Hematopoietic multipotent progenitor cell treated with erythropoietin and hydrocortisone succinate and interleukin-3 and kit ligand, for 15 days (in vitro differentiated cells): Measurements from ENCODE around the gene PLEKHJ1.
A peak's percentile ranks its signal among the peaks of the same experiment; 100 is the strongest.
"Not testable (repeated sequence)": the region's sequence is repeated elsewhere in the genome, so short reads cannot be mapped to it uniquely, and the experiment has no call there.

ENCODE experiments used
- DNase-seq: peaks from one replicate; pipeline ENCODE4 v3.0.0-alpha.2; 2015; ENCODE audit warnings: low spot score

PLEKHJ1 gene, protein sequence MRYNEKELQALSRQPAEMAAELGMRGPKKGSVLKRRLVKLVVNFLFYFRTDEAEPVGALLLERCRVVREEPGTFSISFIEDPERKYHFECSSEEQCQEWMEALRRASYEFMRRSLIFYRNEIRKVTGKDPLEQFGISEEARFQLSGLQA

DNA sequence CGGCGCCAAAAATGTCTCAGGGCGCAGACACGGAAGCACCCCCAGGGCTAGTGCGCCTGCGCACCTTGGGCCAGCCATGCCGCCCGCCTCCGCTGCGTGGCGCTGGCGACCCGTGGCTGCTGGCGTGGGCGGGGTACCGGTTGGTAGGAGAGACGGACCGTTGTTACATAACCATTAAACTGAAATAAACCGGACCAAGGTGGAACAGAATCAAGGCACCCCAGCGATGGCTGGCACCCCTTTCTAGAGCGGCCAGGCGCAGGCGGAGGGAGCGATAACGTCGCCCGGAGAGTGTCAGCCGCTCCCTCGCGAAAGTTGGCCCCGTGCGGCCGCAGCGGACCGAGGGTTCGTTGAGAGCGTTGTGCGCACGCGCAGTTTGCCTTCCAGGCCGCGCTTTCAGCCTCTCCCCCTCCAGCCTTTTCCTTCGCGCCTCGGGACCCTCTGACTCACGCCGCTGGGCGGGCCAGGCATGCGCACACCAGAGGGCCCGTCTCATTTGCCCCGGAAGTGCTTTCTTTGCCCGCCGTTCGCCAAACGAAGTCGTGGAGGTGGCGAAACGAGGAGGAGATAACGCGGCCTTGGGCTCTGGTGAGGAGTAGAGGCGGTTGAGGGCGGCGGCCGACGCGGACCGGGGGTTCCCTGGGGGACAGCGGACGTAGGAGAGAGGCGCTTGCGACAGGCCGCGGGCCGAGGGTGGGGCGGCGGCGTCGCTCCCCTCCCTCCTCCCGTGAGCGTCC is at the start of gene PLEKHJ1, which contains the start of gene SF3A2:
TSS of gene PLEKHJ1 (minus strand) at position 16 of the 737 bp plus-strand sequence. CDS start 81 bp downstream, outside the sequence.
TSS of gene SF3A2 (plus strand) at position 511 of the 737 bp plus-strand sequence. CDS start 6,595 bp downstream, outside the sequence.
- DNase-seq = peak; percentile 97

DNA sequence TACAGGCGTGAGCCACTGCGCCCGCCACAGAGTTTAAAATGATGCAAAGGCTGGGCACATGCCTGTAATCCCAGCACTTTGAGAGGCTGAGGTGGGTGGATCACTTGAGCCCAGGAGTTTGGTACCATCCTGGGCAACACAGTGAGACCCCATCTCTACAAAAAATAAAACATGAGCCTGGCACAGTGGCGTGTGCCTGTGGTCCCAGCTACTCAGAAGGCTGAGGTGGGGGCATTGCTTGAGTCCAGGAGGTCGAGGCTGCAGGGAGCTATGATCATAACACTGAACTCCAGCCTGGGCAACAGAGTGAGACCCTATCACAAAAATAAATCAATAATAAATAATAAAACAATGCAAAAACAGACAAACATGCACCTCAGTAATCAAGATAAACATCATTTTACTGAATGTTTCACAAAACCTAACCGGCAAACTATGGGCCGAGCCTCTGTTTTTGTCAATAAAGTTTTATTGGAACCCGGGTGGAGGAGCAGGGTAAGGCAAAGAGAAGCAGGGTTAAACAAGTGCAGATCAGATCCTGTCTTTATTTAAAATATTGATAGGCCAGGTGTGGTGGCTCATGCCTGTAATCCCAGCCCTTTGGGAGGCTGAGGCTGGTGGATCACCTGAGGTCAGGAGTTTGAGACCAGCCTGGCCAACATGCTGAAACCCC is 47.8 kb upstream of the PLEKHJ1 start:
- DNase-seq = no peak

DNA sequence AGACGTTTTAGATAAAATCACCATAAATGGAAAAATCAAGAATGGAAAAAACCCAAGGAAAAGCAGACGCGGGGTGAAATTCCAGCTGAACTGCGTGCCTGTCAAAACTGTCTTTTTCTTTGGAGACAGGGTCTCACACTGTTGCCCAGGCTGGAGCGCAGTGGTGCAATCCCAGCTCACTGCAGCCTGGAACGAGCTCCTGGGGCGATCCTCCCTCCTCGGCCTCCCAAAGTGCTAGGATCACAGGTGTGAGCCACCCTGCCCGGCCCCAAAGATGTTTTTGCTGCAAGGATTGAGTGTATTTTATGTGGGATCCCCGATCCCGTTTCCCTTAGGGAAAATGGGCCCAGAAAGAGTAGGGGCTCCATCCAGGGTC is 46.7 kb upstream of the PLEKHJ1 start:
- no peak for DNase-seq

DNA sequence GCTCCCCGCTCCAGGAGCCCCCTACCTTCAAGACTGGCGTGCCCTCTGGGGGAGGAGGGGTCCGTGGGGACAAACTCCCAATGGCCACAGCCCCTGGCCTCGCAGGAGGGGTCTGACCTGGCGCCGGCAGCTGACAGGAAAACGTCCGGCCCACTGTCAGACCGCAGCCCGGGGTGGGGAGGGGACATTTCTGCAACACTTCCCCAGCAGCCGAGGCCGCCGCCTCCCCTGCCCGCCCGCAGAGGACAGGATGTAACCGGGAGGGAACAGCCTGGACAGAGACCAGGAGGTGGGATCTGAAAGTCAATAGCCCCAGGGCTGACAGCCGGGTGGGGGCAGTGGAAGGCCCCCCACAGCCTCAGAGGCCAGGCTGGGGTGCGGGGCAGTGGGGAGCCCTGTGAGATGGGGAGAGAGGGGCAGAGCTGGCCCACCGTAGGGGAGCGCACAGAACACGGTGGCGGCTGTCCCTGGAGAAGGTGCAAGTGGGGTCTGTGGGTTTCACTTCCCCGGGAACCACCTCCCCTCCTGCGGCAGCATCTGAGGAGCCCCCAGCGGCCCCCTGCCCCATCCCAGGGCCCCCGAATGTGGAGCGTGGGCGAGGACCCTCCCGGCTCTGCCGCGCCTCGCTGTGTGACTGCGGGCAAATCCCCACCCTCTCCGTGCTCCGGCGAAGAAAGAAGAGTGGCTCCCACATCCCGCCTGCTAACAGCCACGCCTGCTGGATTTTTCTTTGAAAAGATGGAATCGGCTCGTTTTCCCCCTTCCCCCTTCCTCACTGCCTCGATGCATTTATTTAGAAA is 46.1 kb upstream of the PLEKHJ1 start, which contains the start of gene PEAK3:
TSS of gene PEAK3 (minus strand) at position 114 of the 800 bp plus-strand sequence. CDS start 1,244 bp downstream, outside the sequence.
- DNase-seq = no peak

DNA sequence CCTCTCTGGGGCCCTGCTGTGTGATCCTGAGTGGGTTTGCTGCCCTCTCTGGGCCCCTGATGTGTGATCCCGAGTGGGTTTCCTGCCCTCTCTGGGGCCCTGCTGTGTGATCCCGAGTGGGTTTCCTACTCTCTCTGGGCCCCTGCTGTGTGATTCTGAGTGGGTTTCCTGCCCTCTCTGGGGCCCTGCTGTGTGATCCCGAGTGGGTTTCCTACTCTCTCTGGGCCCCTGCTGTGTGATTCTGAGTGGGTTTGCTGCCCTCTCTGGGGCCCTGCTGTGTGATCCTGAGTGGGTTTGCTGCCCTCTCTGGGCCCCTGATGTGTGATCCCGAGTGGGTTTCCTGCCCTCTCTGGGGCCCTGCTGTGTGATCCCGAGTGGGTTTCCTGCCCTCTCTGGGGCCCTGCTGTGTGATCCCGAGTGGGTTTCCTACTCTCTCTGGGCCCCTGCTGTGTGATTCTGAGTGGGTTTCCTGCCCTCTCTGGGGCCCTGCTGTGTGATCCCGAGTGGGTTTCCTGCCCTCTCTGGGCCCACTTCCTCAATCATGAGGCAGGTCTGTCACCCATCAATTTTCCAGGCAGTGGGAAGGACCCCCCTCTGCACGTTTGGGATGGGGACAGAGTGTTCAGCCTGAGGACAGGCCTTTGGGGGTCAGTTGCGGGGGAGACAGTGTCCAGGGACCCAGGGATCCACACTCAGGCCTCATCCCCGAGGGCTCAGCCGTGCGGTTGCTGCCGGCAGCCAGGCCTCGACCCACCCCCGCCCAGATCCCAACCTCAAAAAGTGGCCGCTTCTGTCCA is 45.3 kb upstream of the PLEKHJ1 start:
- not testable (repeated sequence) for DNase-seq

DNA sequence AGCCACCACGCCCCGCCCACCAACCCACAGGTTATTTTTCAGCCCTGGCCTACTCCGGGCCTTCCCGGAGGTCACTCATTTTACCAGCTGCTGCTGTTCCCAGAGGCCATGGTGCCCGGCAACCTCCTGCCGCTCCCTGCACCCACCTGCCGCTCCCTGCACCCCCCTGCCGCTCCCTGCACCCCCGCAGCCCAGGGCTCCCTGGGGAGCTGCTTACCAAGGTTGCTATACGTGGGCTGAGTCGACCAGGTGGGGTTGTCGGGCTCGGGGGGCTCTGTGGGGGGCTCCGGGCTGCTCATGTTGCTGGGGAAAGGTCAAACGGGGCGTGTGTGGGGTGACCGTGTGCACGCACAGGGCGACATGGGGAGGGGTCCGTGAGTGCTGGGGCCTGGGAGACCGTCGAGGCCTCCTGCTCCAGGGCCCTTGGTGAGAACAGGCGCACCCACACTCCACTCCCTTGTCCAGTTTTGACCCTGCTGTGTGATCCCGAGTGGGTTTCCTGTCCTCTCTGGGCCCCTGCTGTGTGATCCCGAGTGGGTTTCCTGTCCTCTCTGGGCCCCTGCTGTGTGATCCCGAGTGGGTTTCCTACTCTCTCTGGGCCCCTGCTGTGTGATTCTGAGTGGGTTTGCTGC is 44.6 kb upstream of the PLEKHJ1 start:
- no peak for DNase-seq

DNA sequence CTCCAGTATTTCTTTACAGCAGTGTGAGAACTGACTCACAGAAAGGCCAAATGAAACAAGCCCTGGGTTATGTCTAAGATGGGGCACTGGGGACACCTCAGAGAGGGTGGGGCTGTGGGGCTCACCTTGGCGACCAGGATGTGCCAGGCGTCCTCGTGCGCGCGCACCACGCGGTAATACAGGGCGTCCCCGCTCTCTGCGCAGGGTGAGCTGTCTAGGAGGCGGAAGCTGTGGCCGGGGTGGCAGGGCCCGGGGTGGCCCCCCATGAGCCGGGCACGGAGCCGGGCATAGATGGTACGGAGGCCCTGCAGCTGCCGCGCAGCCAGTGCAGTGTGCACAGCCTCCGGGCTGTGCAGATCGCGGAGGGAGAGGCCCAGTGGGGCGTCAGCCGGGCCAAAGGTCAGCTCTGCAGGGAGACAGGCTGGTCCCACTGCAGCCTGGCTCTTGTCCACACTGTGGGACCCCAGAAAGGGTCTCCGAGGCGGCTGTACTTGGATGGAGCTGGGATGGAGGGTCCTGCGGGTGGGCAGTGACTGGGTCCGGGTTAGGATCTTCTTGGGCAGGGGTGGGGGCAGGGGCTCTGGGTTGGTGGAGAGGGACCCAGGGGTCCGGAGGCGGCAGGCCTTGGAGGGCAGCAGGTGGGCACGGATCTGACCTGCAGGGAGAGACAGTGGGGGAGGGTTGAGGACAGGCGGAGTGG is 42.5 kb upstream of the PLEKHJ1 start:
- no peak for DNase-seq

DNA sequence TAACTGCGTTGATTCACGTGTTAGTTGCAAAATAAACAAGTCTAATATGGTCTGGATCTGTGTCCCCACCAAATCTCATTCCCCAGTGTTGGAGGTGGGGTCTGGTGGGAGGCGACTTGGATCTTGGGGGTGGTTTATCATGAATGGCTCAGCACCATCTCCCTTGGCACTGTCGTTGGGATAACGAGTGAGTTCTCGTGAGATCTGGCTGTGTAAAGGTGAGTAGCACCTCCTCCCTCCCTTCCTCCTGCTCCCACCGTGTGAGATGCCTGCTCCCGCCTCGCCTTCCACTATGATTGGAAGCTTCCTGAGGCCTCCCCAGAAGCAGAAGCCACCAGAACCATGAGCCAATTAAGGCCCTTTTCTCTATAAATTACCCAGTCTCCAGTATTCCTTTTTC is 41.0 kb upstream of the PLEKHJ1 start:
- no peak for DNase-seq

DNA sequence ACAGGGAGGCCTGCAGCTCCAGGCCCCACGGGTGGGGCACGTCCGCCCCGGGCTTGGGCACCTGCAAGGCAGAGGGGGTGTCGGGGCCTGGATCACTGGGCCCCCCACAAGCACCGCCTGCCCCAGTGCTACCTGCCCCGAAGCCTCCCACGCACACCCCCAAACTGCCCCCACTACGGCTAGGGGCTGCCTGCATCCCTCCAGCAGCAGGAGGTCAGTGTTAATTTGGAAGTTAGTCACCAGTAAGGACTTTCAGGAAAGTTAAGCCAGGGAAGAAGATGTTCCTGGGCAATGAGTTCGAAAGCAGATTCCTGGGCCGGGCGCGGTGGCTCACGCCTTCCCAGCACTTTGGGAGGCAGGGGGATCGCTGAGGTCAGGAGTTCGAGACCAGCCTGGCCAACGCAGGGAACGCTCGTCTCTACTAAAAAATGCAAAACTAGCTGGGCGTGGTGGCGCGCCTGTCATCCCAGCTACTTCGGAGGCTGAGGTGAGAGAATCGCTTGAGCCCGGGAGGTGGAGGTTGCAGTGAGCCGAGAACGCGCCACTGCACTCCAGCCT is 40.4 kb upstream of the PLEKHJ1 start:
- no peak for DNase-seq

DNA sequence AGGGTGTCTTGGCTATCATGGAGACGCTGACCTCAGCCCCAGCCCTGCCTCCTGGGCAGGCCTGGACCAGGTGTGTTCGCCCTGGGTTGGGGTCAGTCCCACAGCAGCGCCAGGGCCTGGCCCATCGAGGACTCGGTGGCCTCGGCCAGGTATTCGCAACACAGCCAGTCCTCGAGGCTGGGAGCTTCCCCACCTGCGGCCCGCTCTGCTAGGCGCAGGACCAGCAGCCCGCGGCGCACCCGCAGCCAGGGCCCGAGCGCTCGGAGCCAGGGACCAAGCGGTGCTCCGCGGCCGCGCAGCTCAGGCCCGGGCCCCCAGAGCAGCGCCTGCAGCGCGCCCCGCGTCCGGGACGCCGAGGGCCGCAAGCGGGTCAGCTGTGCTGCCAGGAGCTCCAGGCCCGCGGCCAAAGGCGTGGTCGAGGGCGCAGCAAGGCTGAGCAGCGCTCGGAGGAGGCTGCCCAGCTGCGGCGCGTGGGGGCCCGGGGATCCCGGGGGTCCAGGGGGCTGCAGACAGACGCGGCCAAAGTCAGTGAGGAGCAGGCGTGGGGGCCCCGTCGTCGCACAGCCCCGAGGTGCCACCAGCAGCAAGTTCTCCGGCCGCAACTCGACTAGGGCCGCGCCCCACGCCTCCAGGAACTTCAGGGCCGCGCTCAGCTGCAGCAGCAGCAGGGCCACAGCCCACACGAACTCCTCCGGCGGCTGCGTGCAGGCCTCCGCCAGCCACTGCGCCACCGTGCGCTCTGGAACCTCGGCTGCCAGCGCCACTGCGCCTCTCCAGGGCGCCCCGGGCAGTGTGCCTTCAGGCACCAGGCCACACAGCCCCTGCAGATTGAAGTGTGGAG is 39.7 kb upstream of the PLEKHJ1 start:
- no peak for DNase-seq

DNA sequence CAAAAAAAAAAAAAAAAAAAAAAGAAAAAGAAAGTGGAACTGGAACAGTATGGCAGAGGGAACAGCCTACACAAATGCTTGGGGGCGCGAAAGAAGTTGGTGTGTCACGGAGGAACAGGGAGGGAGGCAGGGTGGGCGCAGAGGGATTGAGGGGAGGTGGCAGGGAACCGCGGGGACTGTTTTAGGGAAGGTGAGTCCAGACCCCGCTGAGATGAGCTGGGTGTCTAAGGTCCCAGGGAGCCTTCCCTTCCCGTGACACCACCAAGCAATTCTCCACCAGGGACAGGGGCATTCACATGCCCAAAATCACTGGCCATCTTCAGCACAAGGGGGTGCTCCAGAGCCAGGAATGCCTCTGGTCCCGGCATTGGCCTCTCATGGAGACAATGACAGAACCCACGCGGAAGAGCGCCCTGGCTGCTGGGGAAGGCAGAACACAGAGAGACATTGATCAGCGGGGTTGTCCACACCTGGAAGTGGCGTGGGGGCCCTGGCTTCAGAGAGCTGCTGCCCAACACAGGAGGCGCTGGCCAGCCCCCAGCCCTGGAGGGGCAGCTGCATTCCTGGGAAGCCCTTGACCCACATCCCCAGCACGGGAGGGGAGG is 38.9 kb upstream of the PLEKHJ1 start:
- DNase-seq = peak; percentile 47

DNA sequence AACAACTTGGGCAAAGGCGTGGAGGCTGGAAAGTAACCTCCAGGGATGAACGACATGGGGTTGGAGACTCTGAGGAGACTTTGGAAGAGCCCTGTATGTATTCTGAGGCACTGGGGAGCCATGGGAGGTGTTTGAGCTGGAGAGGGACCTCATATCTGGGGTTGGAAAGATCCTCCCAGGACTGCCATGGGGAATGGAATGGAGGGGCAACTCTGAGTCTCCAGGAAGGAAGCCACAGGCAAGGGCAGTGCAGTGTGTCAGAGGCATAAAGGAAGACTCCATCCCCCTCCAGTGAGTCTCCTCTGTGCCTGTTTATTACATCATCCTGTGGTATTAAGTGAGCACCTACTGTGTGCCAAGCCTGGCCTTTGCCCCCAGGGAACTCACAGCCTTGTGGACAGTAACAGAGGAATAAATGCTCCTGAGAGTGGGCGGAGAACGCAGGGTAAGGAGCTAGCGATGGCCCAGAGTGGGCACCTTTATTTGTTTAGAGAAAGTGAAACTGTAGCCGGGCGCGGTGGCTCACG is 38.1 kb upstream of the PLEKHJ1 start:
- DNase-seq = no peak

DNA sequence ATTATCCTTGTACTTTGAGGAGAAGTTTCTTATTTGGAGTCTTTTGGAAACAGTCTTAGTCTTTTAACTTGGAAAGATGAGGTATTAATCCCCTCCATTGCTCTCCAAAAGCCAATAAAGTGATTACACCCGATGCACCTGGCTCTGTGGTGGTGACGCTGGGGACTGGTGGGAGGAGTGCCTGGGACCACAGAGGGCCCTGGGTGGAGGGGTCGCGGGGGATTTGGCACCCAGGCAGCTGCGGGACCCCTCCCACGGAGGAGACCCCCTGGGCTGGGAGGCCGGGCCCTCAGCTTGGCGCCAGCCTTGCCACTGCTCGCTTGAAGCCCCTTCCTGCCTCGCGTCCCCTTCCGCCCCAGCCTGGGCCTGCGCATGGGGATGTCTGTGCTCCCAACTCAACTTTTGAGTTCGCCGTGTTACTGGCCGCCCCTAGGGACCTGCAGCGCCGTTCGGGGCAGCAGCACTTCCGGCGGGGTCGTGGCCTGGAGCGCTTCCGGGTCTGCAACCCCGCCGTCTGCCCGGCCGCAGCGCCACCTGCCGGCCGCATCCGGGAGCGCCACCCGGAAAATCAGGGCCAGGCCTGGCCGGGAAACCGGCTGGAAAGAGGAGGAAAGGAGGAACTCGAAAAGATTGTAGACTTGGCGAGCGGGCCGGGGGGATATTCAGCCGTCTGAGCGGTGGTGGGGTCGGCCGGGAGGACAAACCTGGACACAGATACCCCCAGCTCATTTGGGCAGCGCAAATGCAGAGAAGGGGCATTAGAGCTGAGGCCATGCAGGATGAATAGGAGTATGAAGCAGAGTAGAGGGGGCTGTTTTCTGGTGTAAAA is 37.4 kb upstream of the PLEKHJ1 start:
- peak; percentile 73 for DNase-seq

DNA sequence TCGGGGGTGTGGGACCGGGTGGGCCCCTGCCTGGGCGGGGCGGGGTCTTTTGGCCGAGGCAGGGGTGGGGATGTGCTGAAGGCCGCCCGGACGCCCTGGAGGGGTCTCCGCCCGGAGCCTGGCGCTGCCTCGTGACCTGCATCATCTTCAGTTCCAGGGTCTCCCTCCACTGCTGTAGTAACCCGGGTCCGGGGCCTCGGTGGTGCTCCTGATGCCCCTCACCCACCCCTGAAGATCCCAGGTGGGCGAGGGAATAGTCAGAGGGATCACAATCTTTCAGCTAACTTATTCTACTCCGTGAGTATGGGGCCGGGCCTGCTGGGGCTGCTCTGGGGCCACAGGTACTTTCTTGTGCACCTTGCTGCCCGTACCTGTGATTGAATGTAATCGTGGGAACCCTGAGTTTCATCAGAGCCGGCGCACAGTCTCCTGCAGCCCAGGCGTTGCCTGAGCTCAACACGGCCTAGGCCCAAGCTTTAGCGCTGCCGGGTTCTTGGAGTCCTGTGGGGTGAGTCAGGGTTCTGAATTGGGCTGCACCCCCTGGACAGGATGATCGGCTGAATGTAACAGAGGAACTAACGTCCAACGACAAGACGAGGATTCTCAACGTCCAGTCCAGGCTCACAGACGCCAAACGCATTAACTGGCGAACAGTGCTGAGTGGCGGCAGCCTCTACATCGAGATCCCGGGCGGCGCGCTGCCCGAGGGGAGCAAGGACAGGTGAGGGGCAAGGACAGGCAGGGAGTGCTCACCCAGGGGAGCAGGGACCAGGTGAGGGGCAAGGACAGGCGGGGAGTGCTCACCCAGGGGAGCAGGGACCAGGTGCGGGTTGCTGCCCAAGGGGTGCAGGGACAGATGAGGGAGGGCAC is 35.3 kb upstream of the PLEKHJ1 start:
- DNase-seq = peak; percentile 30

DNA sequence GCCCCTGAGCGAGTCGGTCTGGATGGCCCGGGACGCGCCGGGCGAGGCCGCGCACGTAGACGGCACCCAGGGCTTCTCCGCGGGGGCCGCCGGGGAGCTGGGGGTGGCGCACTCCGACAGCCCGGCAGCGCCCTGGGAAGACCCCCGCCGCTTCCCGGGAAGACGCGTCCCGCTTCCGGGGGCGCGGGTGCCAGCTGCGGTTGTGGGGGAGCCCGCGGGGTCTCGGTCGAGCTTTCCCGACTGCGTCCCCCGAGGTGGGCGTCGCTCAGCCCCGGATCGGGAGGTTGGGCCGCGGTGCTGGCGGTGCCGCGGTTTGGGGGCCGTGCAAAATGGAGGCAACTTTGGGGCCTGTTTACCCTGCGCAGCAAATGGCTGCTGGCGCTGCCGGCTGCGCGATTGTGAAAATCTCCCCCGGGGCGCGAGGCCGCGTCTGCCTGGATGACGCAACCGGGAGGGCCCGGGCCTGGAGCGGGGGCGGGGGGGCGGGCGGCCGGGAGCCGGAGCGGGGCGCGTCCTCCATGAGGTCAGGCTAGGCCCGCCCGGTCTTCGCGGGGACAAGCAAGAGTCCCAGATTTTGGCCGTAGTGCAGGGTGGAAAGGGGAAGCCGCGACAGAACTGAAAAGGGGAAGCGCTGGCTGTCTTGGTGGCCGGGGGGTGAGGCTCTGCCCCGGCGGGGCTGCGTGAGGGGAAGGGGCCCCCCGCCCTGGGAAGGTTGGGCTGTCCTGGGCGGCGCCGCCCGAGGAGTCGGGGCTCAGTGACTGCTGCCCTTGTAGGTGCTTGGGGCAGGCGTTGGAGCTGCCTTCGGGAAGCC is 34.5 kb upstream of the PLEKHJ1 start:
- DNase-seq = peak; percentile 79

DNA sequence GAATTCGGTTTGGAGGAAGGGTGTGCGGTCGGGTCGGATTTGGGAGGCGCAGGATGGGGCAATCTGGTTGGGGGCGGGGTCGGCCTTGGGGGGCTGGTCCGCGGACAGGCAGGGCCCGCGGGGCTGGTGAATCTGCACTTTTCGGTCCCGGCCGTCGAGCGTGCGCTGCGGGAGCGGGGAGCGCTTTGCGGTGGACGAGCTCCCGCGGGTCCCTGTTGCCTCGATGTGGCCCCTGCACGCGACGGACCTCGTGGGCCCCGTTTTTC is 34.0 kb upstream of the PLEKHJ1 start:
- DNase-seq = peak; percentile 56
